HepG2 (cell line): ENCODE results near the gene IGIP. TPM values are rescaled to one million over a fixed set of nuclear protein-coding genes. Genes with fewer than 3 reads are reported as not detected.

Experiments
- ATAC-seq: fragments of 200-7000 bp; cut with Tn5 transposase; 3 replicates; pipeline ENCODE4 v1.9.1; 2020; ENCODE audit warnings: mild to moderate bottlenecking, moderate library complexity
- BruUV-seq: library from RNA; stranded (reverse); fragments of 400-500 nt; replicated peaks from 2 replicates; lab custom pipeline; 2021; lab: Mats Ljungman, UMichigan
- CTCF ChIA-PET: fragments of 300-600 bp; formaldehyde crosslinking; extraction: SDS; loops from one replicate; lab custom pipeline; 2021; ENCODE audit warnings: low total read pairs, inconsistent platforms, low intra/inter-chr PET ratio; lab: Yijun Ruan, JAX
- POLR2A ChIA-PET: fragments of 350-600 bp; sonication (Branson Sonifier 250); formaldehyde crosslinking; loops from one replicate; lab custom pipeline; 2020; ENCODE audit warnings: antibody characterized with exemption, inconsistent platforms; lab: Yijun Ruan, JAX
- DNase-seq: peaks from one replicate; pipeline ENCODE4 v3.0.0-alpha.2; 2015; ENCODE audit warnings: low spot score
- FAIRE-seq: peaks from 3 replicates; lab custom pipeline; 2011; peaks lifted over from hg19 to GRCh38; lab: Jason Lieb, UNC
- H2AFZ ChIP-seq: one replicate; pipeline ENCODE4 v1.6.1; 2011; ENCODE audit warnings: low read length, inconsistent platforms
- H3K27ac ChIP-seq: fragments of 300-600 bp; 3 replicates; pipeline ENCODE4 v1.8.0; 2011; ENCODE audit warnings: mixed run types, mild to moderate bottlenecking, mixed read lengths, low read length, inconsistent platforms; ENCODE audit not compliant: insufficient read depth; ENCODE audit errors: extremely low read length
- H3K27me3 ChIP-seq, 2 experiments: fragments of 200-600 bp in 1 of 2; 2 replicates in 1 of 2; 3 replicates in 1 of 2; pipeline versions ENCODE4 v1.6.0 to v1.8.0; 2011; ENCODE audit warnings: low read length in 2 of 2, mild to moderate bottlenecking in 2 of 2, moderate library complexity in 2 of 2, inconsistent platforms in 1 of 2; ENCODE audit not compliant: insufficient read depth in 2 of 2, control insufficient read depth in 1 of 2
- H3K36me3 ChIP-seq, 2 experiments: fragments of 200-600 bp in 1 of 2; replicated peaks in 1 of 2; 2 replicates in 1 of 2; 3 replicates in 1 of 2; pipeline versions ENCODE4 v1.5.1 to v1.8.0; 2011; ENCODE audit warnings: low read length in 2 of 2, inconsistent platforms in 1 of 2; ENCODE audit not compliant: insufficient read depth in 2 of 2, control insufficient read depth in 1 of 2
- H3K4me1 ChIP-seq: 2 replicates; pipeline ENCODE4 v1.5.1; 2012; ENCODE audit warnings: low read length, inconsistent platforms; ENCODE audit not compliant: insufficient read depth
- H3K4me2 ChIP-seq: 2 replicates; pipeline ENCODE4 v1.6.0; 2011; ENCODE audit warnings: low read depth, low read length, inconsistent platforms
- H3K4me3 ChIP-seq, 3 experiments: fragments of 200-600 bp in 1 of 3; sonication (generic), shearing (Covaris generic) in 1 of 3; replicated peaks in 1 of 3; 2 replicates each; pipeline ENCODE4 v1.5.1; 2011 to 2016; ENCODE audit warnings: low read length in 3 of 3, inconsistent platforms in 2 of 3, low read depth in 2 of 3, mild to moderate bottlenecking in 2 of 3, control low read depth in 1 of 3, mixed read lengths in 1 of 3; ENCODE audit not compliant: insufficient read depth in 1 of 3
- H3K79me2 ChIP-seq: one replicate; pipeline ENCODE4 v1.6.1; 2011; ENCODE audit warnings: low read length, inconsistent platforms; ENCODE audit not compliant: insufficient read depth
- H3K9ac ChIP-seq: 2 replicates; pipeline ENCODE4 v1.6.0; 2011; ENCODE audit warnings: mild to moderate bottlenecking, low read depth, low read length, inconsistent platforms; ENCODE audit not compliant: insufficient read depth
- H3K9me3 ChIP-seq: 2 replicates; pipeline ENCODE4 v1.5.1; 2012; ENCODE audit warnings: mild to moderate bottlenecking, low read length
- H4K20me1 ChIP-seq: 2 replicates; pipeline ENCODE4 v1.6.0; 2011; ENCODE audit warnings: inconsistent platforms, mild to moderate bottlenecking, low read length, moderate library complexity; ENCODE audit not compliant: insufficient read depth
- ARNT ChIP-seq: fragments of 450-650 bp; IDR thresholded peaks from 2 replicates; pipeline ENCODE4 v1.6.1; 2017
- KAT7 ChIP-seq: IDR thresholded peaks from 2 replicates; pipeline ENCODE4 v1.6.1; 2018; ENCODE audit warnings: borderline replicate concordance, missing compliant biosample characterization
- NCOA5 ChIP-seq: sonication (generic); formaldehyde crosslinking; IDR thresholded peaks from 2 replicates; pipeline ENCODE4 v1.4.0; 2020; ENCODE audit warnings: missing genetic modification reagents
- NFYC ChIP-seq: IDR thresholded peaks from 2 replicates; pipeline ENCODE4 v1.6.1; 2016; ENCODE audit warnings: missing genetic modification reagents, missing compliant biosample characterization
- TEAD2 ChIP-seq: sonication (generic); formaldehyde crosslinking; IDR thresholded peaks from 2 replicates; pipeline ENCODE4 v1.9.0; 2021; ENCODE audit warnings: missing genetic modification reagents
- ZBTB20 ChIP-seq: sonication (generic); formaldehyde crosslinking; IDR thresholded peaks from 2 replicates; pipeline ENCODE4 v1.8.1; 2023; ENCODE audit warnings: missing genetic modification reagents, low read depth, mild to moderate bottlenecking, borderline replicate concordance
- ZFP62 ChIP-seq: sonication (generic); formaldehyde crosslinking; IDR thresholded peaks from 2 replicates; pipeline ENCODE4 v1.4.0; 2020; ENCODE audit warnings: missing genetic modification reagents
- ZMYM4 ChIP-seq: sonication (generic); formaldehyde crosslinking; IDR thresholded peaks from 2 replicates; pipeline ENCODE4 v1.8.1; 2023; ENCODE audit warnings: mild to moderate bottlenecking, missing genetic modification reagents
- ZNF496 ChIP-seq: sonication (generic); formaldehyde crosslinking; IDR thresholded peaks from 2 replicates; pipeline ENCODE4 v1.8.1; 2023; ENCODE audit warnings: mild to moderate bottlenecking, moderate library complexity, missing genetic modification reagents; ENCODE audit not compliant: insufficient replicate concordance
- ZNF652 ChIP-seq: IDR thresholded peaks from 2 replicates; pipeline ENCODE4 v1.6.1; 2016; ENCODE audit warnings: low read depth, borderline replicate concordance
- ZNF816 ChIP-seq: sonication (generic); formaldehyde crosslinking; IDR thresholded peaks from 2 replicates; pipeline ENCODE4 v1.8.0; 2022; ENCODE audit warnings: missing genetic modification reagents, mild to moderate bottlenecking, borderline replicate concordance
- WGBS: methylation state at CpG from one replicate; pipeline ENCODE4 v1.1.6; 2017; ENCODE audit warnings: low lambda C conversion rate; 5-methylcytosine and 5-hydroxymethylcytosine counted together
- in situ Hi-C: cut with HindIII; loops from 2 replicates; pipeline ENCODE4 v1.10.0; 2017; ENCODE audit warnings: low pct_unique_long_range_greater_than_20kb; ENCODE audit not compliant: extremely low pct_ligation_motif_present
- intact Hi-C: fragments of 100-400 bp; cut with micrococcal nuclease; formaldehyde crosslinking; loops from one replicate; pipeline ENCODE4 v1.10.0; 2022; ENCODE audit not compliant: unreplicated experiment
- polyA plus RNA-seq, 8 experiments: library from polyadenylated mRNA; depleted of rRNA in 3 of 8; stranded (reverse) in 7 of 8; unstranded in 1 of 8; fragments of >200 nt; fragmentation: Illumina TruSeq in 4 of 8; extraction: Trizol in 4 of 8; gene quantifications; 2 replicates each; pipeline versions ENCODE4 v1.2.1 to v1.2.3, GENCODE V29; 2011 to 2016; ENCODE audit warnings: low read depth in 4 of 8, missing spikeins in 1 of 8, mixed read lengths in 1 of 8; ENCODE audit not compliant: insufficient read depth in 1 of 8
- total RNA-seq, 5 experiments: library from RNA; depleted of rRNA; stranded (reverse); fragments of >200 nt; fragmentation: Illumina TruSeq; extraction: Trizol; gene quantifications; 2 replicates each; pipeline ENCODE4 v1.2.3, GENCODE V29; 2016; ENCODE audit warnings: low read depth in 1 of 5
- TF ChIP-seq, protein P1 (sequence below), 2 experiments: IDR thresholded peaks; 2 replicates each; pipeline ENCODE4 v1.6.1; 2011 to 2012; ENCODE audit warnings: low read length in 2 of 2, borderline replicate concordance in 1 of 2, low read depth in 1 of 2, mild to moderate bottlenecking in 1 of 2, moderate library complexity in 1 of 2
- TF ChIP-seq, protein P2 (sequence below): sonication (generic); formaldehyde crosslinking; IDR thresholded peaks from 2 replicates; pipeline ENCODE4 v1.8.1; 2023; ENCODE audit warnings: mild to moderate bottlenecking, missing genetic modification reagents
- TF ChIP-seq, protein P3 (sequence below): sonication (generic); formaldehyde crosslinking; IDR thresholded peaks from 2 replicates; pipeline ENCODE4 v1.4.0; 2020; ENCODE audit warnings: missing genetic modification reagents, mild to moderate bottlenecking, borderline replicate concordance

IGIP gene
- total and polyA plus RNA-seq, 2 of the 13 experiments (the other 11 are each of a cell fraction or from before 2014, with no cell fraction given) = 1.7 to 2.1 TPM

DNA sequence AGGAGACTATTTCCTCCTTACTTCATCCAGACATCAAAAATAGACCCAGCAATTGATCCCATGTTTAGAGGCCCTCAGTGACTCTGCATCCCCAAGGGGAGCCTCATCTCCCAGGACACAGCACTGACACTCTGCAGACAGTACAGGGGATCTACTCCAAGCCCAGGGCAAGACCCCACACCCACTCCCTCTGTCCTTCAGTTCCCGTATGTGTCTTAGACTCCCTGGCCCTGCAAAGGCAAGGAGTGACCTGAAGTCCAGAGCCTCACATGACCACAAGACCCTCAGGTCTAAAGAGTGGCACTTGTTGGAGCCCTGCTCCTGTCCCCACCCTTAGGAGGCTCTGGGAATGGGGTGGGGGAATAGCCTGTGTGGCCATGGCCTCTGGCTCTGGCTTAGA, 21.7 kb downstream of the IGIP start (continued):
- TF ChIP-seq, protein P1, sequence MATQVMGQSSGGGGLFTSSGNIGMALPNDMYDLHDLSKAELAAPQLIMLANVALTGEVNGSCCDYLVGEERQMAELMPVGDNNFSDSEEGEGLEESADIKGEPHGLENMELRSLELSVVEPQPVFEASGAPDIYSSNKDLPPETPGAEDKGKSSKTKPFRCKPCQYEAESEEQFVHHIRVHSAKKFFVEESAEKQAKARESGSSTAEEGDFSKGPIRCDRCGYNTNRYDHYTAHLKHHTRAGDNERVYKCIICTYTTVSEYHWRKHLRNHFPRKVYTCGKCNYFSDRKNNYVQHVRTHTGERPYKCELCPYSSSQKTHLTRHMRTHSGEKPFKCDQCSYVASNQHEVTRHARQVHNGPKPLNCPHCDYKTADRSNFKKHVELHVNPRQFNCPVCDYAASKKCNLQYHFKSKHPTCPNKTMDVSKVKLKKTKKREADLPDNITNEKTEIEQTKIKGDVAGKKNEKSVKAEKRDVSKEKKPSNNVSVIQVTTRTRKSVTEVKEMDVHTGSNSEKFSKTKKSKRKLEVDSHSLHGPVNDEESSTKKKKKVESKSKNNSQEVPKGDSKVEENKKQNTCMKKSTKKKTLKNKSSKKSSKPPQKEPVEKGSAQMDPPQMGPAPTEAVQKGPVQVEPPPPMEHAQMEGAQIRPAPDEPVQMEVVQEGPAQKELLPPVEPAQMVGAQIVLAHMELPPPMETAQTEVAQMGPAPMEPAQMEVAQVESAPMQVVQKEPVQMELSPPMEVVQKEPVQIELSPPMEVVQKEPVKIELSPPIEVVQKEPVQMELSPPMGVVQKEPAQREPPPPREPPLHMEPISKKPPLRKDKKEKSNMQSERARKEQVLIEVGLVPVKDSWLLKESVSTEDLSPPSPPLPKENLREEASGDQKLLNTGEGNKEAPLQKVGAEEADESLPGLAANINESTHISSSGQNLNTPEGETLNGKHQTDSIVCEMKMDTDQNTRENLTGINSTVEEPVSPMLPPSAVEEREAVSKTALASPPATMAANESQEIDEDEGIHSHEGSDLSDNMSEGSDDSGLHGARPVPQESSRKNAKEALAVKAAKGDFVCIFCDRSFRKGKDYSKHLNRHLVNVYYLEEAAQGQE (IDR thresholded peaks at IDR 0.05; ENCODE audit: borderline replicate concordance in 1 of 2, low read depth in 1 of 2, low read length in 2 of 2) = no peak
- TF ChIP-seq ZFP62 (CRISPR knock-in tag) (no peak), NFYC (CRISPR knock-in tag) (no peak), ARNT (no peak)
- TF ChIP-seq, all 625 proteins: peak for 0

DNA sequence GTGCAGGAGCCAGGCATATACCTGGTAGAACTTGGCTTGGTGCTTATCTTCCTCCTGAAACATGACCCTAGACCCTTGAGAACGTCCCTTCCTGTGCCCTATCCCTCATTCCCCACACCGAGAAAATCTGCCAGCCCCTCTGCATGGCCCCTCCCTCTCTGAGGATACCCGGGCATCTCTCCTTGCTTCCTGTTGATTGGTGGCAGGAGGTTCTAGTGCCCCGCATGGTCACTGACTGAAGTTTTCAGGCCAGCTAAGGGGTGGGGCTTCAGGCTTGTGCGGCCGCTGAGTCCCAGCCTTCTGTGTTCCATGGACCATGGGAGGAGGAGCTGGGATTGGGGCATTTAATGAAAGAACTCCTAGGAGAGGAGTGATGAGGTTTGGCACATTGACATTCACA, 22.8 kb downstream of the IGIP start:
- peaks cover 14% of the 10 kb centered on the region for H4K20me1 ChIP-seq
- no peak overlapping the region for H2AFZ ChIP-seq
- CTCF ChIA-PET = no interaction called here
- no TSS peak for BruUV-seq
- POLR2A ChIA-PET = interaction anchor here (0.9 to 1.0 kb wide), 2 partner anchors 9 to 41 kb away, joined by 3 to 4 read pairs; no protein-coding TSS in a partner anchor
- ATAC-seq (peak; percentile 66), DNase-seq (peak; percentile 39), FAIRE-seq (peak; percentile 32)
- no peak overlapping the region for H3K27ac ChIP-seq
- no peaks in the 10 kb centered on the region for H3K36me3 ChIP-seq
- H3K4me2 ChIP-seq = no peak overlapping the region
- no peak overlapping the region for H3K4me3 ChIP-seq
- no peaks in the 10 kb centered on the region for H3K79me2 ChIP-seq
- peaks cover 1 to 5% of the 10 kb centered on the region in 2 experiments; a peak in 1 of 5 replicates for H3K27me3 ChIP-seq
- H3K9me3 ChIP-seq = no peaks in the 10 kb centered on the region
- H3K4me1 ChIP-seq = peaks cover 37% of the 10 kb centered on the region
- 11% methylated on average over 6 of the region's 6 CpGs for WGBS
- in situ Hi-C loops = loop anchor here (5.0 kb wide), 1 partner anchor 361 kb away; no protein-coding TSS in a partner anchor
- intact Hi-C loops = no loop called here
- H3K9ac ChIP-seq = no peak overlapping the region
- no peak for TF ChIP-seq ZNF816 (CRISPR knock-in tag)
- no peak for TF ChIP-seq TEAD2 (CRISPR knock-in tag)
- TF ChIP-seq ZNF496 (CRISPR knock-in tag) = no peak
- TF ChIP-seq ZNF652 (CRISPR knock-in tag) = no peak
- TF ChIP-seq NCOA5 (CRISPR knock-in tag) = no peak
- TF ChIP-seq ZBTB20 (CRISPR knock-in tag) = no peak
- no peak for TF ChIP-seq ZMYM4 (CRISPR knock-in tag)
- TF ChIP-seq, protein P2, sequence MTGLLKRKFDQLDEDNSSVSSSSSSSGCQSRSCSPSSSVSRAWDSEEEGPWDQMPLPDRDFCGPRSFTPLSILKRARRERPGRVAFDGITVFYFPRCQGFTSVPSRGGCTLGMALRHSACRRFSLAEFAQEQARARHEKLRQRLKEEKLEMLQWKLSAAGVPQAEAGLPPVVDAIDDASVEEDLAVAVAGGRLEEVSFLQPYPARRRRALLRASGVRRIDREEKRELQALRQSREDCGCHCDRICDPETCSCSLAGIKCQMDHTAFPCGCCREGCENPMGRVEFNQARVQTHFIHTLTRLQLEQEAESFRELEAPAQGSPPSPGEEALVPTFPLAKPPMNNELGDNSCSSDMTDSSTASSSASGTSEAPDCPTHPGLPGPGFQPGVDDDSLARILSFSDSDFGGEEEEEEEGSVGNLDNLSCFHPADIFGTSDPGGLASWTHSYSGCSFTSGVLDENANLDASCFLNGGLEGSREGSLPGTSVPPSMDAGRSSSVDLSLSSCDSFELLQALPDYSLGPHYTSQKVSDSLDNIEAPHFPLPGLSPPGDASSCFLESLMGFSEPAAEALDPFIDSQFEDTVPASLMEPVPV (CRISPR knock-in tag) = no peak
- TF ChIP-seq KAT7 (CRISPR knock-in tag) = no peak
- TF ChIP-seq, protein P3, sequence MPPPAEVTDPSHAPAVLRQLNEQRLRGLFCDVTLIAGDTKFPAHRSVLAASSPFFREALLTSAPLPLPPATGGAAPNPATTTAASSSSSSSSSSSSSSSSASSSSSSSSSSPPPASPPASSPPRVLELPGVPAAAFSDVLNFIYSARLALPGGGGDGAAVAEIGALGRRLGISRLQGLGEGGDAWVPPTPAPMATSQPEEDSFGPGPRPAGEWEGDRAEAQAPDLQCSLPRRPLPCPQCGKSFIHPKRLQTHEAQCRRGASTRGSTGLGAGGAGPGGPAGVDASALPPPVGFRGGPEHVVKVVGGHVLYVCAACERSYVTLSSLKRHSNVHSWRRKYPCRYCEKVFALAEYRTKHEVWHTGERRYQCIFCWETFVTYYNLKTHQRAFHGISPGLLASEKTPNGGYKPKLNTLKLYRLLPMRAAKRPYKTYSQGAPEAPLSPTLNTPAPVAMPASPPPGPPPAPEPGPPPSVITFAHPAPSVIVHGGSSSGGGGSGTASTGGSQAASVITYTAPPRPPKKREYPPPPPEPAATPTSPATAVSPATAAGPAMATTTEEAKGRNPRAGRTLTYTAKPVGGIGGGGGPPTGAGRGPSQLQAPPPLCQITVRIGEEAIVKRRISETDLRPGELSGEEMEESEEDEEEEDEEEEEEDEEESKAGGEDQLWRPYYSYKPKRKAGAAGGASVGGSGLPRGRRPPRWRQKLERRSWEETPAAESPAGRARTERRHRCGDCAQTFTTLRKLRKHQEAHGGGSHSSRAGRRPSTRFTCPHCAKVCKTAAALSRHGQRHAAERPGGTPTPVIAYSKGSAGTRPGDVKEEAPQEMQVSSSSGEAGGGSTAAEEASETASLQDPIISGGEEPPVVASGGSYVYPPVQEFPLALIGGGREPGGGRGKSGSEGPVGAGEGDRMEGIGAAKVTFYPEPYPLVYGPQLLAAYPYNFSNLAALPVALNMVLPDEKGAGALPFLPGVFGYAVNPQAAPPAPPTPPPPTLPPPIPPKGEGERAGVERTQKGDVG (CRISPR knock-in tag) = no peak
